ENCODE measurements around the gene IFI6.

- peak; percentile 71 to 93 (median 82) for TF ChIP-seq CTCF (optimal IDR thresholded peaks at IDR 0.05 in 1 of 3, IDR thresholded peaks at IDR 0.05 in 1 of 3, conservative IDR thresholded peaks at IDR 0.05 in 1 of 3; ENCODE audit: extremely low read depth in 1 of 3, insufficient read depth in 2 of 3, low read length in 3 of 3)
- TF ChIP-seq EZH2 (IDR thresholded peaks at IDR 0.05; ENCODE audit: low read length): no peak
Measured at GRCh38 chr1:27643600-27644368, 28.2 kb downstream of the IFI6 start.
